ENCODE measurements around the gene INPP4B. TPM values are rescaled to one million over a fixed set of nuclear protein-coding genes. Genes with fewer than 3 reads are reported as not detected.

INPP4B gene
- total and polyA plus RNA-seq, 7 donors = 1.5 to 16.8 (median 9.5) TPM

- intact Hi-C loops (cut with DNase I) = no loop called here
- Histone ChIP-seq H3K9me3 (no peaks in the 10 kb centered on the region), H3K4me3 (no peak overlapping the region), H3K27me3 (ENCODE audit: insufficient read depth in 3 of 3, low read length in 2 of 3) (no peaks in the 10 kb centered on the region), H3K36me3 (ENCODE audit: insufficient read depth in 1 of 2, low read depth in 1 of 2) (peaks cover 0 to 6% of the 10 kb centered on the region in 2 donors), H3K4me1 (no peaks in the 10 kb centered on the region), H3K27ac (no peak overlapping the region)
- TF ChIP-seq CTCF (IDR thresholded peaks at IDR 0.05) = no peak
- ATAC-seq (no peak), DNase-seq (no peak)
These were observed 607.5 kb downstream of the INPP4B start for GRCh38 chr4:142238589-142238988.

- Histone ChIP-seq H3K4me1 (no peaks in the 10 kb centered on the region), H3K27me3 (ENCODE audit: insufficient read depth in 3 of 3, low read length in 2 of 3) (no peaks in the 10 kb centered on the region), H3K9me3 (no peaks in the 10 kb centered on the region), H3K36me3 (ENCODE audit: insufficient read depth in 1 of 2, low read depth in 1 of 2) (peaks cover 0 to 6% of the 10 kb centered on the region in 2 donors), H3K4me3 (no peak overlapping the region), H3K27ac (no peak overlapping the region)
- no peak for TF ChIP-seq CTCF (IDR thresholded peaks at IDR 0.05)
- ATAC-seq (no peak), DNase-seq (no peak)
- intact Hi-C loops (cut with DNase I) = no loop called here
These were observed 609.8 kb downstream of the INPP4B start for GRCh38 chr4:142236268-142236667.

- Histone ChIP-seq H3K4me3 (no peak overlapping the region), H3K36me3 (ENCODE audit: insufficient read depth in 1 of 2, low read depth in 1 of 2) (no peaks in the 10 kb centered on the region), H3K27ac (no peak overlapping the region), H3K4me1 (no peaks in the 10 kb centered on the region), H3K9me3 (no peaks in the 10 kb centered on the region), H3K27me3 (ENCODE audit: insufficient read depth in 3 of 3, low read length in 2 of 3) (no peaks in the 10 kb centered on the region)
- 96 to 97% (median 97%) methylated on average over 2 of the region's 2 CpGs for WGBS, 3 donors
- intact Hi-C loops (cut with DNase I) = no loop called here
- no peak for ATAC-seq
- no peak for TF ChIP-seq CTCF (IDR thresholded peaks at IDR 0.05)
- DNase-seq = no peak
These were observed 614.3 kb downstream of the INPP4B start for GRCh38 chr4:142231787-142232186.

- DNase-seq = no peak
- Histone ChIP-seq H3K27me3 (ENCODE audit: insufficient read depth in 3 of 3, low read length in 2 of 3) (no peaks in the 10 kb centered on the region), H3K36me3 (ENCODE audit: insufficient read depth in 1 of 2, low read depth in 1 of 2) (no peaks in the 10 kb centered on the region), H3K4me3 (no peak overlapping the region), H3K4me1 (no peaks in the 10 kb centered on the region), H3K27ac (no peak overlapping the region), H3K9me3 (no peaks in the 10 kb centered on the region)
- 76 to 85% (median 83%) methylated on average over 3 of the region's 3 CpGs for WGBS, 3 donors
- no peak for ATAC-seq
- intact Hi-C loops (cut with DNase I) = no loop called here
- TF ChIP-seq CTCF (IDR thresholded peaks at IDR 0.05) = no peak
These were observed 615.1 kb downstream of the INPP4B start for GRCh38 chr4:142230991-142231390.

GRCh38 chr4:142226014-142226413, 620.1 kb downstream of the INPP4B start:
- intact Hi-C loops (cut with DNase I) = no loop called here
- no peaks in the 10 kb centered on the region for H3K27me3 ChIP-seq (ENCODE audit: insufficient read depth in 3 of 3, low read length in 2 of 3)
- H3K36me3 ChIP-seq (ENCODE audit: insufficient read depth in 1 of 2, low read depth in 1 of 2) = no peaks in the 10 kb centered on the region
- H3K4me3 ChIP-seq = no peak overlapping the region
- DNase-seq (no peak), ATAC-seq (no peak)
- H3K4me1 ChIP-seq = no peaks in the 10 kb centered on the region
- no peak overlapping the region for H3K27ac ChIP-seq
- no peak for TF ChIP-seq CTCF (IDR thresholded peaks at IDR 0.05)
- no peaks in the 10 kb centered on the region for H3K9me3 ChIP-seq

Data from psoas muscle (tissue), 8 donors.